ENCODE measurements around the gene STXBP4.

The STXBP4 gene

GRCh38 chr17:54968262-54968987, at the start of gene STXBP4, which contains the start of gene COX11:
TSS of gene STXBP4 (plus strand) at chr17:54968765. CDS start at chr17:54986220, 17,455 bp downstream.
TSS of gene COX11 (minus strand) at chr17:54968654. CDS start at chr17:54968646, 8 bp downstream.
- H3K27ac ChIP-seq: peak within 1 kb of the TSS; percentile 53
- DNase-seq (ENCODE audit: low read depth, low spot score): peak; percentile 84

GRCh38 chr17:54919425-54919824, 49.1 kb upstream of the STXBP4 start:
- no peak for DNase-seq (ENCODE audit: low read depth, low spot score)

GRCh38 chr17:54920819-54921218, 47.7 kb upstream of the STXBP4 start:
- no peak overlapping the region for H3K27ac ChIP-seq
- no peak for DNase-seq (ENCODE audit: low read depth, low spot score)

More at GRCh38 chr17:54919425-54919824, 49.1 kb upstream of the STXBP4 start:
- H3K27ac ChIP-seq: no peak overlapping the region

- H3K27ac ChIP-seq: no peak overlapping the region
- DNase-seq (ENCODE audit: low read depth, low spot score): no peak
These were observed 44.2 kb upstream of the STXBP4 start for GRCh38 chr17:54924405-54924804.

GRCh38 chr17:54927525-54927924, 41.0 kb upstream of the STXBP4 start:
- no peak overlapping the region for H3K27ac ChIP-seq
- DNase-seq (ENCODE audit: low read depth, low spot score): no peak

GRCh38 chr17:54932711-54933110, 35.9 kb upstream of the STXBP4 start:
- no peak for DNase-seq (ENCODE audit: low read depth, low spot score)
- no peak overlapping the region for H3K27ac ChIP-seq

GRCh38 chr17:54933921-54934320, 34.6 kb upstream of the STXBP4 start:
- DNase-seq (ENCODE audit: low read depth, low spot score): no peak
- H3K27ac ChIP-seq: no peak overlapping the region

GRCh38 chr17:54935471-54935870, 33.1 kb upstream of the STXBP4 start:
- H3K27ac ChIP-seq: no peak overlapping the region
- DNase-seq (ENCODE audit: low read depth, low spot score): no peak

- DNase-seq (ENCODE audit: low read depth, low spot score): no peak
- no peak overlapping the region for H3K27ac ChIP-seq
These were observed 31.5 kb upstream of the STXBP4 start for GRCh38 chr17:54937018-54937417.

- no peak for DNase-seq (ENCODE audit: low read depth, low spot score)
- H3K27ac ChIP-seq: no peak overlapping the region
These were observed 31.1 kb upstream of the STXBP4 start for GRCh38 chr17:54937426-54937825.

GRCh38 chr17:54941285-54941684, 27.3 kb upstream of the STXBP4 start:
- no peak for DNase-seq (ENCODE audit: low read depth, low spot score)
- H3K27ac ChIP-seq: no peak overlapping the region

- H3K27ac ChIP-seq: no peak overlapping the region
- DNase-seq (ENCODE audit: low read depth, low spot score): no peak
These were observed 23.8 kb upstream of the STXBP4 start for GRCh38 chr17:54944796-54945195.

- no peak overlapping the region for H3K27ac ChIP-seq
- no peak for DNase-seq (ENCODE audit: low read depth, low spot score)
These were observed 23.3 kb upstream of the STXBP4 start for GRCh38 chr17:54945231-54945630.

GRCh38 chr17:54945671-54946070, 22.9 kb upstream of the STXBP4 start:
- no peak for DNase-seq (ENCODE audit: low read depth, low spot score)
- no peak overlapping the region for H3K27ac ChIP-seq

GRCh38 chr17:54947396-54947795, 21.2 kb upstream of the STXBP4 start:
- peak overlapping the region; percentile 34 for H3K27ac ChIP-seq
- DNase-seq (ENCODE audit: low read depth, low spot score): no peak

GRCh38 chr17:54948380-54948779, 20.2 kb upstream of the STXBP4 start:
- H3K27ac ChIP-seq: peak overlapping the region; percentile 34

GRCh38 chr17:54950116-54950515, 18.4 kb upstream of the STXBP4 start:
- H3K27ac ChIP-seq: no peak overlapping the region
- DNase-seq (ENCODE audit: low read depth, low spot score): no peak

More at GRCh38 chr17:54948380-54948779, 20.2 kb upstream of the STXBP4 start:
- peak; percentile 79 for DNase-seq (ENCODE audit: low read depth, low spot score)

GRCh38 chr17:54951286-54951685, 17.3 kb upstream of the STXBP4 start:
- H3K27ac ChIP-seq: no peak overlapping the region
- DNase-seq (ENCODE audit: low read depth, low spot score): no peak

GRCh38 chr17:54956791-54957190, 11.8 kb upstream of the STXBP4 start:
- DNase-seq (ENCODE audit: low read depth, low spot score): no peak

GRCh38 chr17:54967621-54968261, 824 bp upstream of the STXBP4 start:
- no peak for DNase-seq (ENCODE audit: low read depth, low spot score)
- peak overlapping the region; percentile 53 for H3K27ac ChIP-seq

More at GRCh38 chr17:54956791-54957190, 11.8 kb upstream of the STXBP4 start:
- no peak overlapping the region for H3K27ac ChIP-seq

- H3K27ac ChIP-seq: peak overlapping the region; percentile 53
- no peak for DNase-seq (ENCODE audit: low read depth, low spot score)
These were observed 395 bp downstream of the STXBP4 start for GRCh38 chr17:54968988-54969332.

Measured in epithelial cell of prostate (primary cell).